ENCODE measurements around the gene SPRED3. TPM values are rescaled to one million over a fixed set of nuclear protein-coding genes. Genes with fewer than 3 reads are reported as not detected.
A peak's percentile ranks its signal among the peaks of the same experiment; 100 is the strongest.

Gene SPRED3
- total RNA-seq, 1 experiment from 2014 or later: 5.4 TPM

DNA sequence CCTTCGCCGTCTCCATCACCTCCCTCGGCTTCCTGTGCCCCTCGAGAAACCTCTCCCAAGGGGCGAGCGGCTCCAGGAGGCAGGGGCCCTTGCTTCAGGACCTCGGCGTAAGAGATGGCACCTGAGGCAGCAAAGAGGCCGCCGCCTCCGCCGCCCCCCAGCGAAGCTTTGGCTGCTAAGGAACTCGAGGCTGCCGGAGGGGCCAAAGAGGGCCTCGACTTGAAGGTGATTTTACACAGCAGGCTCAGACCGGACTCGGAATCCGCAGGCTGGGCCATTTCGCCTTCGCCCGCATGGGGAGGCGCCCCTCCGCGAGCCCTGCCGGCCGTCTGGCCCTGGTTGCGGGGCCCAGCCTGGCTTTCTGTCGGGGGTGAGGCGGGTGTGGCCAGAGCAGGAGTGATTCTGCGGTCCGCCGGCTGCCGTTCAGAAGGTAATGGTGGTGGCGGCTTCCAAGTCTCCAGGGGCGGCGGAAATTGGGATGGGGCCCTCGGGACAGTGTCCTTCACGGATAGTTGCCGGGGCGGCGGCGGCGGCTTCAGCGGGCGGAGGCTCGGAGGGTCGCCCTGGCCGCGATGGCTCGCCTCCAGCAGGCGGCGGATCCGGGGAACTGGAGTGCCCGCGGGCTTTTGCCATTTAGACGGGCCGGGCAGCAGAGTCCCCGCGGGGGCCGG lies 2.1 kb upstream of the SPRED3 start:
- intact Hi-C loops (cut with micrococcal nuclease; ENCODE audit: unreplicated experiment): no loop called here
- H3K27me3 Mint-ChIP-seq (ENCODE audit: unreplicated experiment): peaks cover 16% of the 10 kb centered on the region
- no peak overlapping the region for H3K27ac Mint-ChIP-seq (ENCODE audit: unreplicated experiment)
- DNase-seq: no peak
- no TSS peak for BruUV-seq (replicated peaks)
- peaks cover 15% of the 10 kb centered on the region for H3K4me1 Mint-ChIP-seq (ENCODE audit: low read depth, unreplicated experiment)
- peaks cover 72% of the 10 kb centered on the region for H3K36me3 Mint-ChIP-seq (ENCODE audit: insufficient read depth, unreplicated experiment)
- H3K9me3 Mint-ChIP-seq (ENCODE audit: low read depth, unreplicated experiment): no peaks in the 10 kb centered on the region
- H3K4me3 Mint-ChIP-seq (ENCODE audit: low read depth, unreplicated experiment): no peak overlapping the region
- CTCF ChIA-PET: no interaction called here
- TF ChIP-seq, protein P1, sequence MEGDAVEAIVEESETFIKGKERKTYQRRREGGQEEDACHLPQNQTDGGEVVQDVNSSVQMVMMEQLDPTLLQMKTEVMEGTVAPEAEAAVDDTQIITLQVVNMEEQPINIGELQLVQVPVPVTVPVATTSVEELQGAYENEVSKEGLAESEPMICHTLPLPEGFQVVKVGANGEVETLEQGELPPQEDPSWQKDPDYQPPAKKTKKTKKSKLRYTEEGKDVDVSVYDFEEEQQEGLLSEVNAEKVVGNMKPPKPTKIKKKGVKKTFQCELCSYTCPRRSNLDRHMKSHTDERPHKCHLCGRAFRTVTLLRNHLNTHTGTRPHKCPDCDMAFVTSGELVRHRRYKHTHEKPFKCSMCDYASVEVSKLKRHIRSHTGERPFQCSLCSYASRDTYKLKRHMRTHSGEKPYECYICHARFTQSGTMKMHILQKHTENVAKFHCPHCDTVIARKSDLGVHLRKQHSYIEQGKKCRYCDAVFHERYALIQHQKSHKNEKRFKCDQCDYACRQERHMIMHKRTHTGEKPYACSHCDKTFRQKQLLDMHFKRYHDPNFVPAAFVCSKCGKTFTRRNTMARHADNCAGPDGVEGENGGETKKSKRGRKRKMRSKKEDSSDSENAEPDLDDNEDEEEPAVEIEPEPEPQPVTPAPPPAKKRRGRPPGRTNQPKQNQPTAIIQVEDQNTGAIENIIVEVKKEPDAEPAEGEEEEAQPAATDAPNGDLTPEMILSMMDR (IDR thresholded peaks at IDR 0.05; ENCODE audit: unreplicated experiment): no peak

DNA sequence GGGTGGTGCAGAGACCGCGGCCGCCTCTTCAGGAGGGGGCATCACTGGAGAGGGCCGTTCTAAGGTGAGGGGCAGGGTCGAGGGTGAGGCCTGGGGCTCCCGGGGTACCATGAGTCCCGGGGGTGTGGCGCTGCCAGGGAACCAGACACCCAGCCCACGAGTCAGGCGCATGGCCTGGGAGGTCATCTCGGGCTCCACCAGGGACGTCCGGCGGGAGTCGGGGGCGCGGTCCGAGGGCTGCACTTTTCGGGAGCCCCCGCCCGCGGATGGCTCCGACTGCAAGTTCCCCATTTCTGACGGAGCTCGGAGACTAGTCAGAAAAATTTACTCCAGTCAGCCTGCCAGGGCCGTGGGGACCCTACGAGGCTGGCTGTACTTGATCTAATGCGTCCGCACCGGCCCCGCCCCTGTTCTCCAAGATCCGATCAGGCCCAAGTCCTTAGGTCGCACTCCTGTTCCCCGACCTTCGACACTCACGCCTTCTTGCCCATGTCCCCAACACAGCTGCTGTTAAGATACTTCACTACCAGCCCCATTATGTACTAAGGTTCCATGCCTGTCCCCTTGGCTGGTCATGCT lies 1.4 kb upstream of the SPRED3 start:
- no peaks in the 10 kb centered on the region for H3K9me3 Mint-ChIP-seq (ENCODE audit: low read depth, unreplicated experiment)
- DNase-seq: no peak
- peak overlapping the region; percentile 75 for H3K27ac Mint-ChIP-seq (ENCODE audit: unreplicated experiment)
- no TSS peak for BruUV-seq (replicated peaks)
- CTCF ChIA-PET: interaction anchor here (0.6 to 2.1 kb wide), 6 partner anchors 11 to 573 kb away, joined by 4 to 23 read pairs (median 5); partner anchors contain the start of genes CATSPERG, FAM98C and PSMD8
- peaks cover 65% of the 10 kb centered on the region for H3K36me3 Mint-ChIP-seq (ENCODE audit: insufficient read depth, unreplicated experiment)
- H3K27me3 Mint-ChIP-seq (ENCODE audit: unreplicated experiment): peaks cover 16% of the 10 kb centered on the region
- TF ChIP-seq, protein P1 (IDR thresholded peaks at IDR 0.05; ENCODE audit: unreplicated experiment): no peak
- intact Hi-C loops (cut with micrococcal nuclease; ENCODE audit: unreplicated experiment): no loop called here
- peak overlapping the region; percentile 75 for H3K4me3 Mint-ChIP-seq (ENCODE audit: low read depth, unreplicated experiment)
- peaks cover 15% of the 10 kb centered on the region for H3K4me1 Mint-ChIP-seq (ENCODE audit: low read depth, unreplicated experiment)

DNA sequence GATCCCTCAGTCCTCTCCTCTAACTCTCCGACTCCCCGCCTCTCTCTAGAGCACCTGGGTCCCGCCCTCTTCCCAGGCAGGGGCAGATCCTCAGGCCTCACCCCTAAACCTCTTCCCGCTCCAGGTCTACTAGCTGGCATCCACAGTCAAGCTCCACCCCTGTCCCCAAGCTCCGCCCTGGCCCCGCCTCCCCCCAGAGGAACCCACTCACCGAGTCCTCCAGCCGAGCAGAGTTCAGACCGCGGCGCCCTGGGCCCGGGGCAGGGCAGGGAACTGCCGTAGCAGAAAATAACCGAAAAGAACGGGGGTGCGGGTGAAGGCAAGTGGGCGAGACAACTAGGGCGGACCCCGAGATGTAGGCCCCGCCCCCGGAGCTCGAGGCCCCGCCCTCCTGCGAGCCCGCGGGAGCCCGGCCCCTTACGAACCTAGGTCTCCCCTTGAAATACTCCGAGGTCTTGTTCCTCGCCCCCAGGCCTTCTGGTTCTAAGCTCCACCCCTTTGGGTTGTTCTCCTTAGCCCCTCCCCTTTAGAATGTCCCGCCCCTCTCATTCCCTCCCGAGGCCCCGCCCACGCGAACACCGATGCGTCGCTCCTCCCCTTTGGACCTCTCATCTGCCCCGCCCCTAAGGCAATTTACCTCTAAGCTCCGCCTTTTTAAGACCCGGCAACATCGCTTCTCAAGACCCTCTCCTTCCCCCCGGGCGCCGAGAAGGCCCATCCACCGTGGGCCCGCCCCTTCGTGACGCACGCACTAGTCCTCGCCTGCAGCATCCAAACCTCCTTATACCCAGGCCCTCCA lies 748 bp upstream of the SPRED3 start, which contains the start of gene GGN:
TSS of gene GGN (minus strand) at position 485 of the 799 bp plus-strand sequence. CDS start 773 bp downstream, outside the sequence.
- CTCF ChIA-PET: interaction anchor here (0.6 to 2.1 kb wide), 9 partner anchors 9 to 543 kb away, joined by 3 to 23 read pairs (median 5); partner anchors contain the start of genes CATSPERG, FAM98C, MRPS12 and PSMD8
- intact Hi-C loops (cut with micrococcal nuclease; ENCODE audit: unreplicated experiment): no loop called here

More for the DNA sequence above, 748 bp upstream of the SPRED3 start, which contains the start of gene GGN:
- BruUV-seq (replicated peaks): no TSS peak
- Mint-ChIP-seq H3K27ac (ENCODE audit: unreplicated experiment) (peak within 1 kb of the TSS; percentile 75), H3K4me3 (ENCODE audit: low read depth, unreplicated experiment) (peak within 1 kb of the TSS; percentile 75), H3K36me3 (ENCODE audit: insufficient read depth, unreplicated experiment) (peaks cover 58% of the 10 kb centered on the region), H3K9me3 (ENCODE audit: low read depth, unreplicated experiment) (no peaks in the 10 kb centered on the region), H3K27me3 (ENCODE audit: unreplicated experiment) (peaks cover 16% of the 10 kb centered on the region), H3K4me1 (ENCODE audit: low read depth, unreplicated experiment) (peaks cover 19% of the 10 kb centered on the region)
- DNase-seq: peak; percentile 92
- TF ChIP-seq, protein P1 (IDR thresholded peaks at IDR 0.05; ENCODE audit: unreplicated experiment): no peak

Measured in Calu3 (cell line).